Activated CD8-positive, alpha-beta T cell treated with anti-CD3 and anti-CD28 coated beads for 36 hours (primary cell): Measurements from ENCODE around the gene AQP1. TPM values are rescaled to one million over a fixed set of nuclear protein-coding genes. Genes with fewer than 3 reads are reported as not detected.

Experiments
- ATAC-seq: fragments of 200-7000 bp; cut with Tn5 transposase; one replicate; pipeline ENCODE4 v1.10.0; 2021; ENCODE audit warnings: mild to moderate bottlenecking, moderate library complexity
- CTCF ChIA-PET: fragments of 350-600 bp; sonication (Branson Sonifier 250); formaldehyde crosslinking; loops from one replicate; lab custom pipeline; 2021; ENCODE audit warnings: antibody characterized with exemption; lab: Charles Lee
- POLR2A ChIA-PET: fragments of 350-600 bp; sonication (Branson Sonifier 250); formaldehyde crosslinking; loops from one replicate; lab custom pipeline; 2021; ENCODE audit warnings: antibody characterized with exemption; lab: Charles Lee
- DNase-seq: peaks from one replicate; pipeline ENCODE4 v3.0.0-alpha.2; 2020
- H3K27ac Mint-ChIP-seq: one replicate; pipeline ENCODE4 v1.8.0; 2021; ENCODE audit warnings: mild to moderate bottlenecking, mixed read lengths
- H3K27me3 Mint-ChIP-seq: one replicate; pipeline ENCODE4 v1.8.0; 2021; ENCODE audit warnings: mixed read lengths
- H3K36me3 Mint-ChIP-seq: one replicate; pipeline ENCODE4 v1.8.0; 2021; ENCODE audit warnings: low read depth, mixed read lengths
- H3K4me1 Mint-ChIP-seq: one replicate; pipeline ENCODE4 v1.8.0; 2021; ENCODE audit warnings: low read depth, mixed read lengths
- H3K4me3 Mint-ChIP-seq: one replicate; pipeline ENCODE4 v1.8.0; 2021; ENCODE audit warnings: mild to moderate bottlenecking, moderate library complexity, mixed read lengths
- H3K9me3 Mint-ChIP-seq: one replicate; pipeline ENCODE4 v1.8.0; 2021; ENCODE audit warnings: mixed read lengths
- intact Hi-C: fragments of 100-400 bp; cut with micrococcal nuclease; formaldehyde crosslinking; loops from one replicate; pipeline ENCODE4 v1.10.0; 2022
- total RNA-seq, 2 experiments: library from RNA; stranded (reverse); gene quantifications; one replicate each; pipeline ENCODE4 v1.2.3, GENCODE V29; 2021
- TF ChIP-seq, protein P1 (sequence below): fragments of 200-600 bp; IDR thresholded peaks from one replicate; pipeline ENCODE4 v1.8.0; 2022; ENCODE audit warnings: antibody characterized with exemption, mild to moderate bottlenecking

AQP1 gene
- total RNA-seq, 2 experiments from 2014 or later: 0.22 to 0.27 TPM

DNA sequence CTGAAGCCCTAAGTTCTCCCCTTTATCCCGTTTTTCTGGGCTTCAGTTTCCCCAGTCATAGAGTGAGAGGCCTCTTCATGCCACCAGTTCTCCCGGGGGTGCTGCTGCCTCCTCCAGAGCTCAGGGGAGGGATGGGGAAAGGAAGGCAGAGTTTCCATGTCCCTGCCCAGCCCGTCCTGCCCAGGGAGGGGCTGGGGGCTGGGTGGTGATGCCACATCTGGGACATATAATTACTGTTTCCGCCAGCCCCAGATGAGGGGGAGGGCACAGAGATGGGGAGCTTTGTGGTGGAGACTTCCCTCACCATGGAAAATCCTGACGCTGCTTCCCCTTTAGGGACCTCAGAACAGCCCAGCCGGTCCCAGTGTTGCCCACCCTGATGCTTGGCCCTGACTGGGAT lies 4.1 kb downstream of the AQP1 start:
- ATAC-seq (no peak), DNase-seq (no peak)
- no peaks in the 10 kb centered on the region for H3K36me3 Mint-ChIP-seq
- H3K4me3 Mint-ChIP-seq: no peak overlapping the region
- H3K27ac Mint-ChIP-seq: no peak overlapping the region
- ChIA-PET CTCF (interaction anchor here (1.1 kb wide), 1 partner anchor 68 kb away, joined by 3 read pairs; no protein-coding TSS in a partner anchor), POLR2A (interaction anchor here (0.5 kb wide), 1 partner anchor 161 kb away, joined by 3 read pairs; no protein-coding TSS in a partner anchor)
- no peaks in the 10 kb centered on the region for H3K27me3 Mint-ChIP-seq
- no peaks in the 10 kb centered on the region for H3K4me1 Mint-ChIP-seq
- intact Hi-C loops: no loop called here
- TF ChIP-seq, protein P1, sequence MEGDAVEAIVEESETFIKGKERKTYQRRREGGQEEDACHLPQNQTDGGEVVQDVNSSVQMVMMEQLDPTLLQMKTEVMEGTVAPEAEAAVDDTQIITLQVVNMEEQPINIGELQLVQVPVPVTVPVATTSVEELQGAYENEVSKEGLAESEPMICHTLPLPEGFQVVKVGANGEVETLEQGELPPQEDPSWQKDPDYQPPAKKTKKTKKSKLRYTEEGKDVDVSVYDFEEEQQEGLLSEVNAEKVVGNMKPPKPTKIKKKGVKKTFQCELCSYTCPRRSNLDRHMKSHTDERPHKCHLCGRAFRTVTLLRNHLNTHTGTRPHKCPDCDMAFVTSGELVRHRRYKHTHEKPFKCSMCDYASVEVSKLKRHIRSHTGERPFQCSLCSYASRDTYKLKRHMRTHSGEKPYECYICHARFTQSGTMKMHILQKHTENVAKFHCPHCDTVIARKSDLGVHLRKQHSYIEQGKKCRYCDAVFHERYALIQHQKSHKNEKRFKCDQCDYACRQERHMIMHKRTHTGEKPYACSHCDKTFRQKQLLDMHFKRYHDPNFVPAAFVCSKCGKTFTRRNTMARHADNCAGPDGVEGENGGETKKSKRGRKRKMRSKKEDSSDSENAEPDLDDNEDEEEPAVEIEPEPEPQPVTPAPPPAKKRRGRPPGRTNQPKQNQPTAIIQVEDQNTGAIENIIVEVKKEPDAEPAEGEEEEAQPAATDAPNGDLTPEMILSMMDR: no peak
- H3K9me3 Mint-ChIP-seq: no peaks in the 10 kb centered on the region

GRCh38 chr7:30916255-30916654 lies 4.6 kb downstream of the AQP1 start:
- intact Hi-C loops: no loop called here
- Mint-ChIP-seq H3K9me3 (no peaks in the 10 kb centered on the region), H3K27ac (no peak overlapping the region), H3K4me1 (no peaks in the 10 kb centered on the region), H3K4me3 (no peak overlapping the region), H3K36me3 (no peaks in the 10 kb centered on the region), H3K27me3 (no peaks in the 10 kb centered on the region)
- TF ChIP-seq, protein P1: no peak
- ATAC-seq (no peak), DNase-seq (no peak)
- CTCF ChIA-PET: interaction anchor here (1.1 kb wide), 1 partner anchor 68 kb away, joined by 3 read pairs; no protein-coding TSS in a partner anchor
- POLR2A ChIA-PET: interaction anchor here (0.5 kb wide), 1 partner anchor 161 kb away, joined by 3 read pairs; no protein-coding TSS in a partner anchor

GRCh38 chr7:30916767-30917166 lies 5.1 kb downstream of the AQP1 start:
- no peak for ATAC-seq
- no peak overlapping the region for H3K4me3 Mint-ChIP-seq
- H3K27me3 Mint-ChIP-seq: no peaks in the 10 kb centered on the region

DNA sequence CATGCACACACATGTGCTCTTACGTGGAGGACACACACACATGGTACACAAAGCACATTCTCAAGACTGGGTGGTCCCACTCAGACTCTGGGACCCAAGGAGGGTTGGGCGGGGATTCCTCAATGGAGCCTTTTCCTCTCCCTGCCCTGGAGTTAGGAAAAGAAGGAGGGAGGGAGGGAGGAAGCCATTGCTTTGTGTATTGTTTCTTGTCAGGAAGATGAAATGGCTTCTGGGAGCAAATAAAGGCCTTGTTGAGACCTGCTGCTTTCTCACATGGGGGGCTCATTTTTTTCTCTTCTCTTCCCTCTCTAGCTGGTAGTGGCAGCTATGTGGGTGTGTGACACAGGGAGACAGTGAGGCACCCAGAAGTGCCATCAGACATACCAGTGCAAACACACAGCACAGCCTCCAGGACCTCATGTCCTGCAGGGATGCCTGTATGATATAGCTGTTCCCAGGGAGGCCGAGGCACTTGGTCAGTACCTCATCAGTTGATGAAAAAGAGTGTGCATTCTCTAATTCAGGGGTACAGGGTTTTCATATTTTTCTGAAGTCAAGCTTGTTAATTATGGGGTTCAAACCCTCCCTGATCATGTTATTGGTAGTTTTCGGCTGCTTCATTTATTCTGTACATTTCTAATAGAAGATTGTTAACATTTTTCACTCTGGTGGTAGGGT lies 5.7 kb downstream of the AQP1 start:
- intact Hi-C loops: no loop called here
- Mint-ChIP-seq H3K27me3 (no peaks in the 10 kb centered on the region), H3K4me1 (no peaks in the 10 kb centered on the region), H3K4me3 (no peak overlapping the region), H3K27ac (no peak overlapping the region), H3K36me3 (no peaks in the 10 kb centered on the region), H3K9me3 (no peaks in the 10 kb centered on the region)
- TF ChIP-seq, protein P1: no peak
- POLR2A ChIA-PET: no interaction called here
- ATAC-seq (no peak), DNase-seq (no peak)
- CTCF ChIA-PET: interaction anchor here (1.4 kb wide), 1 partner anchor 21 kb away, joined by 5 read pairs; no protein-coding TSS in a partner anchor

More at GRCh38 chr7:30916767-30917166, 5.1 kb downstream of the AQP1 start:
- ChIA-PET POLR2A (no interaction called here), CTCF (interaction anchor here (1.1 to 1.4 kb wide), 2 partner anchors 22 to 67 kb away, joined by 3 to 5 read pairs; no protein-coding TSS in a partner anchor)
- intact Hi-C loops: no loop called here
- Mint-ChIP-seq H3K4me1 (no peaks in the 10 kb centered on the region), H3K9me3 (no peaks in the 10 kb centered on the region), H3K27ac (no peak overlapping the region), H3K36me3 (no peaks in the 10 kb centered on the region)
- DNase-seq: no peak
- TF ChIP-seq, protein P1: no peak

DNA sequence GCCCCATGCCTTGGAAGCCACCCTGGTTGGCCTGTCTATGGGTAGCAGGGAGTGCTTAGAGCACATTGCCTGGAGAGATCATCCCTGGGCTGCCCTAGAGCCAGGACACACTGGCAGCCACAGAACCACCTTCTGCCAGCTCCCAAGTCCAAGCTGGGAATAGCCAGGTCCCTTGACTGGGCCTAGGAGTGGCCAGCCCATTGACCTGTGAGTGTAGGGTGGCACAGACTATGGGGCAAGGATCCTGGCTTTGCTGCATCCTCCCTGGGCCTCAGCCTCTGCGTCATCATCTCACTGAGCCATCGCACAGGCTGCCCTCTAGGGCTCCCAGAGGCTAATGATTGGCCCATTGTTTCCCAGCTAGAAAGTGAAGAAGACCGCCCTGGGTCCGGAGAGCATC lies 7.0 kb downstream of the AQP1 start:
- ChIA-PET CTCF (interaction anchor here (1.2 kb wide), 1 partner anchor 21 kb away, joined by 4 read pairs; no protein-coding TSS in a partner anchor), POLR2A (no interaction called here)
- Mint-ChIP-seq H3K9me3 (no peaks in the 10 kb centered on the region), H3K27ac (no peak overlapping the region), H3K4me3 (no peak overlapping the region), H3K27me3 (no peaks in the 10 kb centered on the region), H3K4me1 (no peaks in the 10 kb centered on the region), H3K36me3 (no peaks in the 10 kb centered on the region)
- TF ChIP-seq, protein P1: no peak
- DNase-seq (no peak), ATAC-seq (no peak)
- intact Hi-C loops: no loop called here
